ENCODE measurements around the gene PLXNA2.

PLXNA2 gene

GRCh38 chr1:208153386-208153785 lies 90.8 kb downstream of the PLXNA2 start:
- whole genome bisulfite sequencing (ENCODE audit: insufficient coverage) = 93% methylated on average over 5 of the region's 6 CpGs
- ChIA-PET POLR2A (no interaction called here), CTCF (no interaction called here)
- no peak overlapping the region for H3K4me3 ChIP-seq (ENCODE audit: control insufficient read depth in 1 of 7, extremely low read depth in 1 of 7, insufficient read depth in 4 of 7, low read depth in 2 of 7, low read length in 6 of 7)
- no peaks in the 10 kb centered on the region for H3K9me3 ChIP-seq (ENCODE audit: control extremely low read depth in 1 of 5, control insufficient read depth in 4 of 5, insufficient read depth in 2 of 5, low read depth in 1 of 5, low read length in 4 of 5)
- no peak overlapping the region for H3K27ac ChIP-seq (ENCODE audit: insufficient read depth in 1 of 2, low read depth in 1 of 2, low read length in 2 of 2, poor library complexity in 1 of 2, severe bottlenecking in 2 of 2)
- peaks cover 0 to 10% (median 6%) of the 10 kb centered on the region in 4 experiments for H3K4me1 ChIP-seq (ENCODE audit: control extremely low read depth in 1 of 4, control insufficient read depth in 4 of 4, insufficient read depth in 4 of 4, low read length in 3 of 4)
- H3K27me3 ChIP-seq (replicated peaks in 2 of 5; ENCODE audit: control insufficient read depth in 4 of 5, insufficient read depth in 5 of 5, low read length in 4 of 5) = no peaks in the 10 kb centered on the region
- no peak for DNase-seq
- H3K36me3 ChIP-seq (ENCODE audit: control insufficient read depth in 4 of 4, insufficient read depth in 4 of 4, low read length in 3 of 4) = no peaks in the 10 kb centered on the region

GRCh38 chr1:208151728-208152598 lies 92.2 kb downstream of the PLXNA2 start:
- no peaks in the 10 kb centered on the region for H3K36me3 ChIP-seq (ENCODE audit: control insufficient read depth in 4 of 4, insufficient read depth in 4 of 4, low read length in 3 of 4)
- DNase-seq = no peak
- peaks cover 0 to 10% (median 6%) of the 10 kb centered on the region in 4 experiments for H3K4me1 ChIP-seq (ENCODE audit: control extremely low read depth in 1 of 4, control insufficient read depth in 4 of 4, insufficient read depth in 4 of 4, low read length in 3 of 4)
- no peaks in the 10 kb centered on the region for H3K27me3 ChIP-seq (replicated peaks in 2 of 5; ENCODE audit: control insufficient read depth in 4 of 5, insufficient read depth in 5 of 5, low read length in 4 of 5)
- 92% methylated on average over 5 of the region's 9 CpGs for WGBS (ENCODE audit: insufficient coverage)
- no peak overlapping the region for H3K27ac ChIP-seq (ENCODE audit: insufficient read depth in 1 of 2, low read depth in 1 of 2, low read length in 2 of 2, poor library complexity in 1 of 2, severe bottlenecking in 2 of 2)
- POLR2A ChIA-PET = no interaction called here
- CTCF ChIA-PET = interaction anchor here (1.5 kb wide), 1 partner anchor 13 kb away, joined by 3 read pairs; no protein-coding TSS in a partner anchor
- H3K4me3 ChIP-seq (ENCODE audit: control insufficient read depth in 1 of 7, extremely low read depth in 1 of 7, insufficient read depth in 4 of 7, low read depth in 2 of 7, low read length in 6 of 7) = no peak overlapping the region
- H3K9me3 ChIP-seq (ENCODE audit: control extremely low read depth in 1 of 5, control insufficient read depth in 4 of 5, insufficient read depth in 2 of 5, low read depth in 1 of 5, low read length in 4 of 5) = no peaks in the 10 kb centered on the region

- no peaks in the 10 kb centered on the region for H3K27me3 ChIP-seq (replicated peaks in 2 of 5; ENCODE audit: control insufficient read depth in 4 of 5, insufficient read depth in 5 of 5, low read length in 4 of 5)
- no peak overlapping the region for H3K27ac ChIP-seq (ENCODE audit: insufficient read depth in 1 of 2, low read depth in 1 of 2, low read length in 2 of 2, poor library complexity in 1 of 2, severe bottlenecking in 2 of 2)
- DNase-seq = no peak
- ChIA-PET CTCF (interaction anchor here (1.1 to 1.5 kb wide), 3 partner anchors 9 to 94 kb away, joined by 3 read pairs; partner anchors contain the start of gene PLXNA2), POLR2A (no interaction called here)
- 93% methylated on average over 2 of the region's 6 CpGs for WGBS (ENCODE audit: insufficient coverage)
- H3K36me3 ChIP-seq (ENCODE audit: control insufficient read depth in 4 of 4, insufficient read depth in 4 of 4, low read length in 3 of 4) = no peaks in the 10 kb centered on the region
- peaks cover 0 to 10% (median 6%) of the 10 kb centered on the region in 4 experiments for H3K4me1 ChIP-seq (ENCODE audit: control extremely low read depth in 1 of 4, control insufficient read depth in 4 of 4, insufficient read depth in 4 of 4, low read length in 3 of 4)
- no peaks in the 10 kb centered on the region for H3K9me3 ChIP-seq (ENCODE audit: control extremely low read depth in 1 of 5, control insufficient read depth in 4 of 5, insufficient read depth in 2 of 5, low read depth in 1 of 5, low read length in 4 of 5)
- no peak overlapping the region for H3K4me3 ChIP-seq (ENCODE audit: control insufficient read depth in 1 of 7, extremely low read depth in 1 of 7, insufficient read depth in 4 of 7, low read depth in 2 of 7, low read length in 6 of 7)
Observed at GRCh38 chr1:208150833-208151458, 93.2 kb downstream of the PLXNA2 start.

- POLR2A ChIA-PET = no interaction called here
Observed at GRCh38 chr1:208149776-208150514, 94.2 kb downstream of the PLXNA2 start.

GRCh38 chr1:208149213-208149612 lies 95.0 kb downstream of the PLXNA2 start:
- POLR2A ChIA-PET = no interaction called here
- DNase-seq = no peak
- Histone ChIP-seq H3K4me3 (ENCODE audit: control insufficient read depth in 1 of 7, extremely low read depth in 1 of 7, insufficient read depth in 4 of 7, low read depth in 2 of 7, low read length in 6 of 7) (no peak overlapping the region), H3K27me3 (replicated peaks in 2 of 5; ENCODE audit: control insufficient read depth in 4 of 5, insufficient read depth in 5 of 5, low read length in 4 of 5) (no peaks in the 10 kb centered on the region), H3K4me1 (ENCODE audit: control extremely low read depth in 1 of 4, control insufficient read depth in 4 of 4, insufficient read depth in 4 of 4, low read length in 3 of 4) (peaks cover 0 to 4% (median 4%) of the 10 kb centered on the region in 4 experiments), H3K27ac (ENCODE audit: insufficient read depth in 1 of 2, low read depth in 1 of 2, low read length in 2 of 2, poor library complexity in 1 of 2, severe bottlenecking in 2 of 2) (no peak overlapping the region), H3K9me3 (ENCODE audit: control extremely low read depth in 1 of 5, control insufficient read depth in 4 of 5, insufficient read depth in 2 of 5, low read depth in 1 of 5, low read length in 4 of 5) (no peaks in the 10 kb centered on the region), H3K36me3 (ENCODE audit: control insufficient read depth in 4 of 4, insufficient read depth in 4 of 4, low read length in 3 of 4) (no peaks in the 10 kb centered on the region)
- CTCF ChIA-PET = interaction anchor here (1.2 to 1.7 kb wide), 2 partner anchors 9 to 96 kb away, joined by 3 to 5 read pairs; no protein-coding TSS in a partner anchor

More at GRCh38 chr1:208149776-208150514, 94.2 kb downstream of the PLXNA2 start:
- Histone ChIP-seq H3K36me3 (ENCODE audit: control insufficient read depth in 4 of 4, insufficient read depth in 4 of 4, low read length in 3 of 4) (no peaks in the 10 kb centered on the region), H3K4me3 (ENCODE audit: control insufficient read depth in 1 of 7, extremely low read depth in 1 of 7, insufficient read depth in 4 of 7, low read depth in 2 of 7, low read length in 6 of 7) (no peak overlapping the region), H3K27me3 (replicated peaks in 2 of 5; ENCODE audit: control insufficient read depth in 4 of 5, insufficient read depth in 5 of 5, low read length in 4 of 5) (no peaks in the 10 kb centered on the region), H3K4me1 (ENCODE audit: control extremely low read depth in 1 of 4, control insufficient read depth in 4 of 4, insufficient read depth in 4 of 4, low read length in 3 of 4) (peaks cover 0 to 10% (median 6%) of the 10 kb centered on the region in 4 experiments), H3K27ac (ENCODE audit: insufficient read depth in 1 of 2, low read depth in 1 of 2, low read length in 2 of 2, poor library complexity in 1 of 2, severe bottlenecking in 2 of 2) (no peak overlapping the region), H3K9me3 (ENCODE audit: control extremely low read depth in 1 of 5, control insufficient read depth in 4 of 5, insufficient read depth in 2 of 5, low read depth in 1 of 5, low read length in 4 of 5) (no peaks in the 10 kb centered on the region)
- 94% methylated on average over 6 of the region's 9 CpGs for WGBS (ENCODE audit: insufficient coverage)
- DNase-seq = no peak
- CTCF ChIA-PET = interaction anchor here (1.1 to 1.7 kb wide), 5 partner anchors 8 to 95 kb away, joined by 3 to 5 read pairs (median 3); partner anchors contain the start of gene PLXNA2

- no peak overlapping the region for H3K4me3 ChIP-seq (ENCODE audit: control insufficient read depth in 1 of 7, extremely low read depth in 1 of 7, insufficient read depth in 4 of 7, low read depth in 2 of 7, low read length in 6 of 7)
- no peaks in the 10 kb centered on the region for H3K9me3 ChIP-seq (ENCODE audit: control extremely low read depth in 1 of 5, control insufficient read depth in 4 of 5, insufficient read depth in 2 of 5, low read depth in 1 of 5, low read length in 4 of 5)
- H3K27me3 ChIP-seq (replicated peaks in 2 of 5; ENCODE audit: control insufficient read depth in 4 of 5, insufficient read depth in 5 of 5, low read length in 4 of 5) = no peaks in the 10 kb centered on the region
- POLR2A ChIA-PET = no interaction called here
- H3K27ac ChIP-seq (ENCODE audit: insufficient read depth in 1 of 2, low read depth in 1 of 2, low read length in 2 of 2, poor library complexity in 1 of 2, severe bottlenecking in 2 of 2) = no peak overlapping the region
- H3K36me3 ChIP-seq (ENCODE audit: control insufficient read depth in 4 of 4, insufficient read depth in 4 of 4, low read length in 3 of 4) = no peaks in the 10 kb centered on the region
- DNase-seq = no peak
- no peaks in the 10 kb centered on the region for H3K4me1 ChIP-seq (ENCODE audit: control extremely low read depth in 1 of 4, control insufficient read depth in 4 of 4, insufficient read depth in 4 of 4, low read length in 3 of 4)
- 91% methylated on average over 4 of the region's 4 CpGs for WGBS (ENCODE audit: insufficient coverage)
- CTCF ChIA-PET = interaction anchor here (1.0 to 1.7 kb wide), 4 partner anchors 8 to 97 kb away, joined by 4 to 8 read pairs (median 4); no protein-coding TSS in a partner anchor
Observed at GRCh38 chr1:208148380-208148779, 95.8 kb downstream of the PLXNA2 start.

All from common myeloid progenitor, CD34-positive (primary cell).